ENCODE data around the gene GRAMD2A.
A peak's percentile ranks its signal among the peaks of the same experiment; 100 is the strongest.

The GRAMD2A gene

GRCh38 chr15:72231066-72231832 is 33.7 kb upstream of the GRAMD2A start, which contains the start of gene PKM:
TSS of gene PKM (minus strand) at chr15:72231190. CDS start at chr15:72219097, 12,093 bp downstream.
- TF ChIP-seq CTCF (IDR thresholded peaks at IDR 0.05; ENCODE audit: low read depth, low read length): no peak
- H3K27me3 ChIP-seq (ENCODE audit: insufficient read depth, low read depth, severe bottlenecking): no peaks in the 10 kb centered on the region
- H3K27ac ChIP-seq: peak within 1 kb of the TSS; percentile 97
- no peaks in the 10 kb centered on the region for H3K9me3 ChIP-seq (ENCODE audit: severe bottlenecking)
- peak within 1 kb of the TSS; percentile 84 for H3K4me3 ChIP-seq (ENCODE audit: low read depth, low read length)
- H3K36me3 ChIP-seq: peaks cover 40% of the 10 kb centered on the region
- DNase-seq: peak; percentile 100

GRCh38 chr15:72230197-72231065 is 32.8 kb upstream of the GRAMD2A start:
- Histone ChIP-seq H3K36me3 (peaks cover 48% of the 10 kb centered on the region), H3K27me3 (ENCODE audit: insufficient read depth, low read depth, severe bottlenecking) (no peaks in the 10 kb centered on the region), H3K9me3 (ENCODE audit: severe bottlenecking) (no peaks in the 10 kb centered on the region), H3K4me3 (ENCODE audit: low read depth, low read length) (peak overlapping the region; percentile 84), H3K27ac (peak overlapping the region; percentile 97)
- DNase-seq: peak; percentile 86
- no peak for TF ChIP-seq CTCF (IDR thresholded peaks at IDR 0.05; ENCODE audit: low read depth, low read length)

GRCh38 chr15:72229947-72230196 is 32.3 kb upstream of the GRAMD2A start:
- H3K27ac ChIP-seq: peak overlapping the region; percentile 97
- no peak for TF ChIP-seq CTCF (IDR thresholded peaks at IDR 0.05; ENCODE audit: low read depth, low read length)
- DNase-seq: no peak
- H3K9me3 ChIP-seq (ENCODE audit: severe bottlenecking): no peaks in the 10 kb centered on the region
- H3K27me3 ChIP-seq (ENCODE audit: insufficient read depth, low read depth, severe bottlenecking): no peaks in the 10 kb centered on the region
- peaks cover 53% of the 10 kb centered on the region for H3K36me3 ChIP-seq
- H3K4me3 ChIP-seq (ENCODE audit: low read depth, low read length): peak overlapping the region; percentile 84

GRCh38 chr15:72229076-72229946 is 31.7 kb upstream of the GRAMD2A start:
- no peak for DNase-seq
- H3K36me3 ChIP-seq: peaks cover 56% of the 10 kb centered on the region
- H3K27ac ChIP-seq: peak overlapping the region; percentile 97
- no peaks in the 10 kb centered on the region for H3K9me3 ChIP-seq (ENCODE audit: severe bottlenecking)
- TF ChIP-seq CTCF (IDR thresholded peaks at IDR 0.05; ENCODE audit: low read depth, low read length): no peak
- peak overlapping the region; percentile 84 for H3K4me3 ChIP-seq (ENCODE audit: low read depth, low read length)
- H3K27me3 ChIP-seq (ENCODE audit: insufficient read depth, low read depth, severe bottlenecking): no peaks in the 10 kb centered on the region

GRCh38 chr15:72227720-72228119 is 30.1 kb upstream of the GRAMD2A start:
- peak overlapping the region; percentile 97 for H3K27ac ChIP-seq
- no peak for TF ChIP-seq CTCF (IDR thresholded peaks at IDR 0.05; ENCODE audit: low read depth, low read length)
- no peak for DNase-seq
- peaks cover 71% of the 10 kb centered on the region for H3K36me3 ChIP-seq
- peak overlapping the region; percentile 84 for H3K4me3 ChIP-seq (ENCODE audit: low read depth, low read length)
- H3K27me3 ChIP-seq (ENCODE audit: insufficient read depth, low read depth, severe bottlenecking): no peaks in the 10 kb centered on the region
- H3K9me3 ChIP-seq (ENCODE audit: severe bottlenecking): no peaks in the 10 kb centered on the region

All from WERI-Rb-1 (cell line).